ENCODE measurements around the gene DGAT2.

- TF ChIP-seq CTCF (IDR thresholded peaks at IDR 0.05) (no peak), POLR2A (IDR thresholded peaks at IDR 0.05) (no peak)
These were observed 45.9 kb upstream of the DGAT2 start for GRCh38 chr11:75722669-75723042.

Data from right lobe of liver (tissue), 4 donors.